HepG2 (cell line): ENCODE measurements around the gene MCM8. TPM values are rescaled to one million over a fixed set of nuclear protein-coding genes. Genes with fewer than 3 reads are reported as not detected.

Experiments
- DPF2 ChIP-seq: sonication (generic); formaldehyde crosslinking; IDR thresholded peaks from 2 replicates; pipeline ENCODE4 v1.4.0; 2020; ENCODE audit warnings: mild to moderate bottlenecking, low read depth, missing genetic modification reagents, borderline replicate concordance
- KDM2A ChIP-seq: sonication (generic); formaldehyde crosslinking; IDR thresholded peaks from 2 replicates; pipeline ENCODE4 v1.4.0; 2020; ENCODE audit warnings: low read depth, missing genetic modification reagents, borderline replicate concordance
- PRDM10 ChIP-seq: sonication (generic); formaldehyde crosslinking; IDR thresholded peaks from 2 replicates; pipeline ENCODE4 v1.4.0; 2020; ENCODE audit warnings: low read depth, missing genetic modification reagents
- RBFOX2 ChIP-seq: fragments of 200-400 bp; formaldehyde crosslinking; IDR thresholded peaks from 2 replicates; pipeline ENCODE4 v1.6.1; 2017; ENCODE audit warnings: low read depth, mild to moderate bottlenecking, low read length
- RERE ChIP-seq: IDR thresholded peaks from 2 replicates; pipeline ENCODE4 v1.6.1; 2016; ENCODE audit warnings: low read depth, missing genetic modification reagents, missing compliant biosample characterization
- SCMH1 ChIP-seq: sonication (generic); formaldehyde crosslinking; IDR thresholded peaks from 2 replicates; pipeline ENCODE4 v1.9.0; 2021; ENCODE audit warnings: missing genetic modification reagents, mild to moderate bottlenecking, borderline replicate concordance
- THAP11 ChIP-seq: IDR thresholded peaks from 2 replicates; pipeline ENCODE4 v1.6.1; 2016; ENCODE audit warnings: missing biosample characterization, missing genetic modification reagents
- ZKSCAN1 ChIP-seq: fragments of 150-350 bp; IDR thresholded peaks from 2 replicates; pipeline ENCODE4 v1.6.1; 2014; ENCODE audit warnings: low read length
- ZNF234 ChIP-seq: sonication (generic); formaldehyde crosslinking; conservative IDR thresholded peaks from 2 replicates; pipeline ENCODE4 v1.5.1; 2020; ENCODE audit warnings: mild to moderate bottlenecking, missing genetic modification reagents
- ZNF441 ChIP-seq: sonication (generic); formaldehyde crosslinking; IDR thresholded peaks from 2 replicates; pipeline ENCODE4 v1.7.0; 2021; ENCODE audit warnings: missing genetic modification reagents, borderline replicate concordance
- ZNF782 ChIP-seq: sonication (generic); formaldehyde crosslinking; IDR thresholded peaks from 2 replicates; pipeline ENCODE4 v1.4.0; 2020; ENCODE audit warnings: missing genetic modification reagents, mild to moderate bottlenecking, borderline replicate concordance
- polyA plus RNA-seq, 8 experiments: library from polyadenylated mRNA; depleted of rRNA in 3 of 8; stranded (reverse) in 7 of 8; unstranded in 1 of 8; fragments of >200 nt; fragmentation: Illumina TruSeq in 4 of 8; extraction: Trizol in 4 of 8; gene quantifications; 2 replicates each; pipeline versions ENCODE4 v1.2.1 to v1.2.3, GENCODE V29; 2011 to 2016; ENCODE audit warnings: low read depth in 4 of 8, missing spikeins in 1 of 8, mixed read lengths in 1 of 8; ENCODE audit not compliant: insufficient read depth in 1 of 8
- total RNA-seq, 5 experiments: library from RNA; depleted of rRNA; stranded (reverse); fragments of >200 nt; fragmentation: Illumina TruSeq; extraction: Trizol; gene quantifications; 2 replicates each; pipeline ENCODE4 v1.2.3, GENCODE V29; 2016; ENCODE audit warnings: low read depth in 1 of 5
- TF ChIP-seq, protein P1 (sequence below): sonication (generic); formaldehyde crosslinking; IDR thresholded peaks from 2 replicates; pipeline ENCODE4 v1.5.1; 2020; ENCODE audit warnings: mild to moderate bottlenecking, missing genetic modification reagents, moderate library complexity
- TF ChIP-seq, protein P2 (sequence below): sonication (generic); formaldehyde crosslinking; IDR thresholded peaks from 2 replicates; pipeline ENCODE4 v1.4.0; 2020; ENCODE audit warnings: mild to moderate bottlenecking, missing genetic modification reagents
- TF ChIP-seq, protein P3 (sequence below): sonication (generic); formaldehyde crosslinking; IDR thresholded peaks from 2 replicates; pipeline ENCODE4 v1.8.0; 2022; ENCODE audit warnings: low read depth, missing genetic modification reagents
- TF ChIP-seq, protein P4 (sequence below): IDR thresholded peaks from 2 replicates; pipeline ENCODE4 v1.6.1; 2016; ENCODE audit warnings: low read depth, control low read depth

Gene MCM8
- total and polyA plus RNA-seq, 2 of the 13 experiments (the other 11 are each of a cell fraction or from before 2014, with no cell fraction given): 11.5 to 59.3 TPM

DNA sequence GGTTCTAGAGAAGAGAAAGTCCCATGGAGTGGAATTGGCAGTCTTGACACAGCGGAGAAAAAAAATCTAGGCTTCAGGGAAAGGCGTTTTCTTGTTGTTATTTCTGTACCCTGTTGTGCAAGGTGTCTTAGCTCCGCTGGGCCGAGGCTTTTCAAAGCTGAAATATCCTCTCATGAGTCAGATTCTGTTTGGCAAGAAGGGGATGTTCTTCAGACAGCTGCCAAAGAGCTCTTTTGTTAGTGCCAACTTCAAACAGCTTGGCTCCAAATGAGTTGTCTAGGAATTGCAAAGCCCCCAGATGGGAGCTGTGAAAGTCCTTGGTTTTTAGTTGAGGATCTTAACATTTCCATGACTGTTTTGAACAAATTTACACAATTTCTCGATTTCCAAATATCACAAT lies 57.8 kb downstream of the MCM8 start (continued):
- TF ChIP-seq, protein P1, sequence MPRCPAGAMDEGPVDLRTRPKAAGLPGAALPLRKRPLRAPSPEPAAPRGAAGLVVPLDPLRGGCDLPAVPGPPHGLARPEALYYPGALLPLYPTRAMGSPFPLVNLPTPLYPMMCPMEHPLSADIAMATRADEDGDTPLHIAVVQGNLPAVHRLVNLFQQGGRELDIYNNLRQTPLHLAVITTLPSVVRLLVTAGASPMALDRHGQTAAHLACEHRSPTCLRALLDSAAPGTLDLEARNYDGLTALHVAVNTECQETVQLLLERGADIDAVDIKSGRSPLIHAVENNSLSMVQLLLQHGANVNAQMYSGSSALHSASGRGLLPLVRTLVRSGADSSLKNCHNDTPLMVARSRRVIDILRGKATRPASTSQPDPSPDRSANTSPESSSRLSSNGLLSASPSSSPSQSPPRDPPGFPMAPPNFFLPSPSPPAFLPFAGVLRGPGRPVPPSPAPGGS (CRISPR knock-in tag): no peak
- no peak for TF ChIP-seq DPF2 (CRISPR knock-in tag)
- TF ChIP-seq, protein P2, sequence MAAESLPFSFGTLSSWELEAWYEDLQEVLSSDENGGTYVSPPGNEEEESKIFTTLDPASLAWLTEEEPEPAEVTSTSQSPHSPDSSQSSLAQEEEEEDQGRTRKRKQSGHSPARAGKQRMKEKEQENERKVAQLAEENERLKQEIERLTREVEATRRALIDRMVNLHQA: no peak
- TF ChIP-seq, protein P3, sequence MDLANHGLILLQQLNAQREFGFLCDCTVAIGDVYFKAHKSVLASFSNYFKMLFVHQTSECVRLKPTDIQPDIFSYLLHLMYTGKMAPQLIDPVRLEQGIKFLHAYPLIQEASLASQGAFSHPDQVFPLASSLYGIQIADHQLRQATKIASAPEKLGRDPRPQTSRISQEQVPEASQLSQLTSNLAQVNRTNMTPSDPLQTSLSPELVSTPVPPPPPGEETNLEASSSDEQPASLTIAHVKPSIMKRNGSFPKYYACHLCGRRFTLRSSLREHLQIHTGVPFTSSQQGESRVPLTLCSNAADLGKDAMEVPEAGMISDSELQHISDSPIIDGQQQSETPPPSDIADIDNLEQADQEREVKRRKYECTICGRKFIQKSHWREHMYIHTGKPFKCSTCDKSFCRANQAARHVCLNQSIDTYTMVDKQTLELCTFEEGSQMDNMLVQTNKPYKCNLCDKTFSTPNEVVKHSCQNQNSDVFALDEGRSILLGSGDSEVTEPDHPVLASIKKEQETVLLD (CRISPR knock-in tag): no peak
- no peak for TF ChIP-seq PRDM10 (CRISPR knock-in tag)
- no peak for TF ChIP-seq ZNF441 (CRISPR knock-in tag)
- TF ChIP-seq RBFOX2: peak; percentile 37; the same call in 1 of the 2 replicates
- TF ChIP-seq ZNF782 (CRISPR knock-in tag): no peak
- no peak for TF ChIP-seq ZKSCAN1
- no peak for TF ChIP-seq KDM2A (CRISPR knock-in tag)
- TF ChIP-seq ZNF234: no peak
- no peak for TF ChIP-seq SCMH1 (CRISPR knock-in tag)
- TF ChIP-seq, protein P4, sequence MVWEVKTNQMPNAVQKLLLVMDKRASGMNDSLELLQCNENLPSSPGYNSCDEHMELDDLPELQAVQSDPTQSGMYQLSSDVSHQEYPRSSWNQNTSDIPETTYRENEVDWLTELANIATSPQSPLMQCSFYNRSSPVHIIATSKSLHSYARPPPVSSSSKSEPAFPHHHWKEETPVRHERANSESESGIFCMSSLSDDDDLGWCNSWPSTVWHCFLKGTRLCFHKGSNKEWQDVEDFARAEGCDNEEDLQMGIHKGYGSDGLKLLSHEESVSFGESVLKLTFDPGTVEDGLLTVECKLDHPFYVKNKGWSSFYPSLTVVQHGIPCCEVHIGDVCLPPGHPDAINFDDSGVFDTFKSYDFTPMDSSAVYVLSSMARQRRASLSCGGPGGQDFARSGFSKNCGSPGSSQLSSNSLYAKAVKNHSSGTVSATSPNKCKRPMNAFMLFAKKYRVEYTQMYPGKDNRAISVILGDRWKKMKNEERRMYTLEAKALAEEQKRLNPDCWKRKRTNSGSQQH (CRISPR knock-in tag): no peak
- TF ChIP-seq THAP11 (CRISPR knock-in tag): no peak
- 0 out of 2 replicates have a peak, but pooled peaks have one; percentile 39 for TF ChIP-seq RERE (CRISPR knock-in tag)
